Stimulated activated CD4-positive, alpha-beta T cell treated with anti-CD3 and anti-CD28 coated beads, Interleukin-12 subunit alpha, Interleukin-12 subunit beta, amount 100 ng/mL, for 48 hours (primary cell): ENCODE results near the gene NR5A1.

ENCODE experiments used
- DNase-seq, 3 donors: peaks; one replicate each; pipeline ENCODE4 v3.0.0-alpha.2; 2020; ENCODE audit warnings: low read depth in 2 of 3, low spot score in 1 of 3

NR5A1 gene

GRCh38 chr9:124514874-124515273 is 7.7 kb upstream of the NR5A1 start:
- DNase-seq = no peak

DNA sequence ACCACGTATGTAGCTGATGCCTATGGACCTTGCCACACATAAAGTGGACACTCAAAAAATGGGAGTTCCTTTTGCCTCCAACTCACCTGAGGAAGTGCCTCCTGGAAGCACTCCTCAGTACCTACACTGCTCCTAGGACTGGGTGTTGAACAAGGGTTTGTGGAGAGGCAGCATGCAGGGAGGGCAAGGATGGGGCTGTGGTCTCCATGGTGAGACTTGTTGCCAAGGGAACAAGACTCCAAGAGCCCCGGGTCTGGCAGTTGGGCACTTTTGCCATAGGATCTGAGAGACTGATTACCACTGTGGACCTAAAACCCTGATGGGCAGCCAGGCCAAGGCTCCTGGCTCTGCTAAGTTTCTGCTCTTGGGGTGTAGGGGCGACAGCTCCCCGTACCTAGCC is 6.9 kb upstream of the NR5A1 start:
- DNase-seq = no peak

DNA sequence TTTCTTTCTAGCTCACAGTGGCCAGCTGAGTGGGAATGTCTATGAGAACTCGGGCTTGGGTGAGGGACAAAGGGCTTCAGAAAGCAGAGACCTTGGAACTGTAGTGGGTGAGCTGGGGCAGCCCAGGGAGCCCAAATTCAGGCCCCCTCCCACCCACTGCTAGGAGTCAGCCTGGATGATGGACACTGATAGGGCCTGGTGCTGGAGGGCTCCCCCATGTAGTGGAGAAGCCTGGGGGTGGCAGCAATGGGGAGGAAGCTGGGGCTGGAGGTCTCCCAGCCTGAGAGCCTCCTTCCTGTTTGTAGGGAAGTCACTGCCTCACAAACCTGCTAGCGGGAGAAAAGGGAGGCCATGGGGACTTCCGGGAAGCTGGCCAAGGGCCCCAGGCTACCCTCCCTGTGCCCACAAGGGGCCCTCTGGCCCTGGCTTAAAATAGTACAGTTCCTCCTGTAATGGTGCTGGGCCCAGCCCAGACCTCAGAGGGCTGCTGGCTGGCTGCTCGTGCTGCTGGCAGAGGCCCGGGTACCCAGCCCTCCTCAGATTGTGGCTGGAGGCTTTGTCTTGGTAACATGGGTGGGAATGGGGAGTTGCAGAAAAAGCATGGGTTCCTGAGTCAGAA is 6.3 kb upstream of the NR5A1 start:
- DNase-seq = no peak

- DNase-seq = no peak
These were observed 5.6 kb upstream of the NR5A1 start for GRCh38 chr9:124512806-124513204.

GRCh38 chr9:124511891-124512805 is 4.9 kb upstream of the NR5A1 start:
- no peak for DNase-seq

DNA sequence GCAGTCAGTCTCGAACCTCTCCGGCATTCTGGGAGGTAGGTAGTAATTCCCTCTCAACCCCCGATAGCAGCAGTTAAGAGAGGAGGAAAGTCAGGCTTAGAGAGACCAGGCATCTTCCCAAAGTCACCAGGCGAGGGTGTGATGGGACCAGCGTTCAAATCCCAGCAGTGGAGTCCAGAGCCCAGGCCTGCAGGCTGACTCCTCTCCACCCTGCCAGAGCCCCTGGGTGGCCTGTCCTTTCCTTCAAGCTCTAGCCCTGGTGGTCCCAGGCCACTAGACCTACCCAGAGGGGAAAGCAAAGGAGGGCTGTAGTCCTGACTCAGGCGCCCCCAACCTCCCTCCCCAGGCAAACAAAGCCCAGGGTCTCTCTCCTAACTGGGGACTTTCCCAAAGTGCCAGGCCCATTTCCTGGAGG is 4.2 kb upstream of the NR5A1 start:
- no peak for DNase-seq

DNA sequence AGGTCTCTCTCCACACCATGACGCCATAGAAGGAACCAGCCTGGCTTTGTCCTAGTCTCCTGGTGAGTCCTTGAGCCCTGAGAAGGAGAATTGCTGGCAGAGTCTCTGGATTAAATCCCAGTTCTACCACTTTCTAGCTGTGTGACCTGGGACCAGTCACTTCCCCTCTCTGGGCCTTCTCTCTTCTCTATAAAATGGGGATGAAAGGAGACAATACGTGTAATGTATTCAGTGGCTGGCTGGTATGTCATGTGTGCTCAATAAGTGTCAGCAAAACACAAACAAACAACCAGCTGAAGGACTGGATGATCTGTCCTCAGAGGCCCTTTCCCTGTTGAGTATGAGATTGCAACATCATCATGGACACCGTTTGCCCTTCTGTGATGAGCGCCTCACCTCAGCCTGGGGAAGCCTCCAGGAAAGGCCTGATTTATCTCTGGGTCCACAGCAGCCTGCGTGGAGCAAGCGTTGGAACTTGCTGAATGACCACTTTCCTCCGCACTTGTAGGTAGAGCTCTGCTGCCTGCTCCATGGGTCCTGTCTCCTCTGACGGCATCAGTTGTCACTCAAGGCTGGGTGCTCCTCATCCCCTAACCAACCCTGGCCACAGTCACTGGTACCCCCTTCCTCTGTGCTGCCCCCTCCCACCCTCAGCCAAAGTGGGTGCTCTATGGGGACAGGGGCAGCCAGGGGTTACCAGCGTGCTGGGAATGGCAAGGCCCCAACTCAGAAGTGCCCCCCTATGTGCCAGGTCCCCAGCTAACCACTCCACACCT is 3.6 kb upstream of the NR5A1 start:
- DNase-seq = no peak

DNA sequence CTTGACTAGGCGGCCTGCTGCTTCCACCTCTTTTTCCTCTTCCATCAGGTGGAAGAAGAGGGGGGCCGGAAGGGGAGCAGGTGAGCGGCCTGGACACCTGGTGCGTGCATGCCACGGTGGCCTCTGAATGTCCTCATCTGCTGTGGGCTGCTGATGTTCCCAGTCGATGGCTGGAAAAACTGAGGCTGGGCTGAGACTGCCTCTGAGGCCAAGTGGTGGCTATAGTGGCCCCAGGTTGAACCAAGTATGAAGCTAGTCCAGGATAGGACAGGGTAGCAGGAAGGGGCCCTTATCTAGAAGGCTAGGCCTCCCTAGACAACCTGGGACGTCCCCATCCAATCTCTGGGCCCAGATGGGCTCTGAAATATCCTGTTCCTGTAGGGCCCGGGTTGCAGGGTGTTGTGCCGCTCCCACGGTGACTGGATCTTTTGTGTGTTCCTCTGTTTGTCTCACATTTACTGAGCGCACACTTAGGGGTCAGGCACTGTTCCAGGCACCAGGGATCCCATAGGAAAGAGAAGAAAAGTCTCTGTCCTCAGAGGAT is 753 bp upstream of the NR5A1 start:
- DNase-seq = no peak

GRCh38 chr9:124506433-124506832 is 766 bp downstream of the NR5A1 start:
- DNase-seq = no peak

DNA sequence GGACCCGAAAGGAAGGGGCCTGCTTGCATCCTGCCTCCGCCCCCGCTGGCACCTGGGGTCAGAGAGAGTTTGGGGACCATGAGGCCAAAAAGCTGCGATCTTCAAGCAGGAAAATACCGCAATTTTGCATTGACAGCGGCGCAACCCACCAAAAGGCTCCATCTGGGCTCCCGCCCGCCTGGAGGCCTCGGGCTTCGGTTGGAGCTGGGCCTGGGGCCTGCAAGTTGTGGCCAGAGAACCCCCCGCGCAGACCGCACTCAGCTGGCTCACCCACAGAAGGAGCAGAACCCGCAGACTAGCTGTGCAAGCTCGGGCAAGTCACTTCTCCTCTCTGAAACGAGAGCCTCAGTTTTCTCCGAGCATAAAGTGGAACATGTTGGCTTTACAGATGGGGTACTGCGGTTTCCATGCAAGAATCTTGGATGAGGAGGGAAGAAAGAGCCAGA is 1.3 kb downstream of the NR5A1 start:
- DNase-seq = no peak

DNA sequence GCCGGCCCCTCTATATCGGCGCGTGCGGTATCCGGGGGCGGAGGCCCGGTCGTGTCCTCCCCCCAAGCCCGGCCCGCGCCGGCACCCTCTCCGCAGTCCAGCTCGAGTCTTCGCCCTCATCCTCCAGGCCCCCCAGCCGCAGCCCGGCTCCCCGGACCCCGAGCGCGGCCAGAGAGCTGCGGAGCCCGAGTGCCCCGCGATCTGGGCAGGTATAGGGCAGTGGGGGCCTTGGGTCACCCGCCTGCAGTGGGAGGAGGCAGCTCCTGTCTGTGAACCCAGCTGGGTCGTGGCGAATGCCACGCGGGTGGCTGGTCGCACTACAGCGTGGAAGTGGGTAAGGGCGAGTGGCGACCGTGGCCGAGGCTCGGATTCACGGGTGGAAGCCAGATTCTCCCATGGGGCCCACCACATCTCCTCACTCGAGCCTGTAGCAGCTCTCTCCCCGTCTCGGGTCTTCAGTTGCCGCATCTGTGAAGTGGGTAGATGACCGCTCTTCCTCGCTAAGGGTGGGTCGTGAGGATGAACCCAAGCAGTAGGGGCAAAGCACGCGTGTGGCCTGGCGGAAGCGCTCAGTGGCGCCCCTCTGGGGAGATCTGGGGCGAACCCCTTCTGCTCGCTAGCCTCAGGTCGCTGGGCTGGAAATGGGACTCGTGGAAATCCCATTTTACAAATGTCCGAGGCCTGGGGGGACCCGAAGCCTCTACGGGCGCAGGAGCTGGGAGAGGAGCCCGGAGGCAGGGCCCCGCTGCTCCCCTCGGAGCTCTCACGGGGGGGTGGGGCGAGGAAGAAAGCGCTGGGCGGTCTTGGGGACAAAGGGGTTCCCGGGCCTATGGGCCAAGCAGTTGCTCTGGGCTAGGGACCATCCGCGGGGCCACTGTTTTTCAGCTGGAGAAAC is 1.9 kb downstream of the NR5A1 start:
- DNase-seq = no peak

DNA sequence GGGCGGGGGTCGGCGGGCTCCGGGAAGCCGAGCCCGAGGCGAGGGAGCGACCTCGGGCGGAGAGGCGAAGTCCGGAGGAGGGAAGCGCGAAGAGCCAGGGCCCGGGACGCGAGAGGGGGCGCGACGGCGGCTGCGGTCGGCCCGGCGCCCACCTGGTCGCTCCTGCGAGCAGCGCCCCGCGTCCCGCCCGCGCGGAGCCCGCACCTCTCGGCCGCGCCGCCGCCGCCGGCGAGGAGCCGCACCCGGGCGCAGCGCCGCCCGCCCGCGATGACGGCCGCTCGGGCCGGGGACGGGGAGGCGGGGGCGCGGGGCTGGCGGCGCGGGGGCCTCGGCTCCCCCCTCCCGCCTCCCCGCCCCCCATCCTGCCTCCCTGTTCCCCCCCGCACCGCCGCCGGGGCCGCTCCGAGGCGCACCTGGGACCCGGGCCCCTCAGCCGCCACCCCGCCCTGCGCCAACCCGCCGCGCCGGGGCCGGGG is 2.6 kb downstream of the NR5A1 start:
- DNase-seq = no peak

DNA sequence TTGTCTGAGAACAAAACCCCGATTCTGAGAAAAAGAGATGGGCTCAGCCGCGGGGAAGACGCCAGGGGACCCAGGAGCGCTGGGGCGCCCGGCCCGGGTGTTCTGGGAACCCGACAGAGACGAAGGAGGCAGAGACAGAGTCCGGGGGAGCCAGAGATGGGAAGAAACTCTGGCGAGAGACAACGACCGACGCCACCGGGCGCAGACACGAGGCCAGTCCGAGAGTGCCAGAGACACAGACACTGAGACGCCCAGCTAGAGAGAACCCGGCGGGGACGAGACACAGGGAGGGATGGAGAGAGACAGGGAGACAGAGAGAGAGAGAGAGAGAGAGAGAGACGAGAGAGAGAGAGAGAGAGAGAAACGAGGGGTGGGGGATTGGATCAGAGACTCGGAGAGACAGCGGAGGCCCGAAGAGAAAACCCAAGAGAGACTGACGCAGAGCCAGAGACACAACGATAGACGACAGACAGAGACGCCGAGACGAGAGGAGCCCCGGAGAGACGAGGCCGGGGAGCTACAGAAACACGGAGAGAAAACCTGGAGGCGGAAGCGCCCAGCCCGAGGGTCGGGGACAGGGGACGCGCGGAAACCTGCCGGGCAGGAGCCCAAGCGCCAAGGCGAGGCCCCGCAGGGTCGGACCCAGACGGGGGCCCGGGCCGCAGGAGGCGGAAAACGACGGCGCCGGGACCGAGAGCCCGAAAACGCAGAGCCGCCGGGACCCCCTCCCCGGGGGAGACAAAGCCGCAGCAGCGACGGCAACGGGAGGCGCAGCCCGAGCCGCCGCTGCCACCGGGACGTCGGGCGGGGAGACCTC is 3.3 kb downstream of the NR5A1 start:
- no peak for DNase-seq

DNA sequence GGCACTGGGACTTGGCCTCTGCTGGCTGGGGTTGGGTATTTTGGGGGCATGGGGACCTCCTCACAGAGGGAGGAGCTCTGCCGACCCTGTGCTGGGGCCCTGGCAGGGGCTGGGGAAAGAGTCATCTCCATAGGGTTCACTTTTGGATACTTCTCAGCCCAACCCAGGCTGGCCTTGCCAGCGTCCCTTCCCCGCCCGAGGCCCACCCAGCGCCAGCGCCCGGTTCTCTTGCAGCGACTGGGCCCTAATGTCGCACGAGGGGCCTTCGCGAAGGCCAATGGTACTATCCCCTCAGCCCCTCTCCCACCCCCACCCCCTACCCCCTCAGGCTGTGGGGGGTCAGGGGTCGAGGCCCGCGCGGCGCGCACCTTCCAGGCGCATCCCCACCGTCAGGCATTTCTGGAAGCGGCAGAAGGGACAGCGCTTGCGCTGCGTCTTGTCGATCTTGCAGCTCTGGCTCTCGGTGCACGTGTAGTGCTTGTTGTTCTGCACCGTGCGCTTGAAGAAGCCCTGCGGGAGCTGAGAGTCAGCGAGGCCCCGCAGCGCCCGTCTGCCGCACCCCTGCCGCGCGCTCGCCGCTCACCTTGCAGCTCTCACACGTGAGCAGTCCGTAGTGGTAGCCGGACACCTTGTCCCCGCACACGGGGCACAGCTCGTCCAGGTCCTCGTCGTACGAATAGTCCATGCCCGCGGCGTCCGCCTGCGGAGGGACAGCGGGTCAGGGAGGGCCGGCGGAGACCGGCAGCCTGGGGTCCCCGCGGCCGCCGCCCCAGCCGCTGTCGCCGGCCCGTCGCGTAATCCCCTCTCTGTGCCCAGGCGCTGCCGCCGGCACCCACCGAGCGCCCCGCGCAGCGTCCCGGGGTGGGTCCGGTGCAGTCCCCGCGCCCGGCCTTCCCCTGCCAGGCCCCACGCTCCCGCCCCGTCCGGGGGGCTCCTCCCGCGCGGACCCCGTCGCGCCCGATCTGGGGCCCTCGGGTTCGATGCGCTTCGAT is 4.2 kb downstream of the NR5A1 start:
- no peak for DNase-seq

- no peak for DNase-seq
These were observed 5.4 kb downstream of the NR5A1 start for GRCh38 chr9:124501771-124502320.

- no peak for DNase-seq
These were observed 6.2 kb downstream of the NR5A1 start for GRCh38 chr9:124500796-124501611.
